ENCODE results near the gene SMIM11. TPM values are rescaled to one million over a fixed set of nuclear protein-coding genes. Genes with fewer than 3 reads are reported as not detected.
"Not testable (repeated sequence)": the region's sequence is repeated elsewhere in the genome, so short reads cannot be mapped to it uniquely, and the experiment has no call there.

Gene SMIM11
- polyA plus RNA-seq (ENCODE audit: insufficient read length in 3 of 3): 1 to 10 TPM; 1.5 to 5.7 (median 3.2) TPM
- long read RNA-seq, donor 1, partial matches to known transcripts: 5 of 7 reads
- long read RNA-seq, donor 1, other reads (novel, unspliced or antisense): 0 of 7 reads
- long read RNA-seq, donor 2, partial matches to known transcripts: 0 of 3 reads
- long read RNA-seq, donor 2, other reads (novel, unspliced or antisense): 0 of 3 reads
- long read RNA-seq, donor 3, transcript SMIM11A-201 (4 exons, 850 nt): major isoform, 9 of 20 reads
- long read RNA-seq, donor 3, partial matches to known transcripts: 10 of 20 reads
- long read RNA-seq, donor 3, other reads (novel, unspliced or antisense): 0 of 20 reads
- long read RNA-seq, donor 4, partial matches to known transcripts: 10 of 13 reads
- long read RNA-seq, donor 4, other reads (novel, unspliced or antisense): 0 of 13 reads
- long read RNA-seq, donor 5, partial matches to known transcripts: 13 of 21 reads
- long read RNA-seq, donor 5, other reads (novel, unspliced or antisense): 0 of 21 reads
- long read RNA-seq, donor 6, transcript SMIM11A-201 (4 exons, 850 nt): major isoform, 6 of 6 reads
- long read RNA-seq, donor 6, partial matches to known transcripts: 0 of 6 reads
- long read RNA-seq, donor 6, other reads (novel, unspliced or antisense): 0 of 6 reads
- long read RNA-seq, donor 7, transcript SMIM11A-201 (4 exons, 850 nt): major isoform, 9 of 9 reads
- long read RNA-seq, donor 7, partial matches to known transcripts: 0 of 9 reads
- long read RNA-seq, donor 7, other reads (novel, unspliced or antisense): 0 of 9 reads
- long read RNA-seq, donor 8, transcript SMIM11A-201 (4 exons, 850 nt): major isoform, 6 of 20 reads
- long read RNA-seq, donor 8, partial matches to known transcripts: 8 of 20 reads
- long read RNA-seq, donor 8, other reads (novel, unspliced or antisense): 0 of 20 reads
- long read RNA-seq, donor 9, transcript SMIM11A-201 (4 exons, 850 nt): major isoform, 7 of 7 reads
- long read RNA-seq, donor 9, partial matches to known transcripts: 0 of 7 reads
- long read RNA-seq, donor 9, other reads (novel, unspliced or antisense): 0 of 7 reads
- long read RNA-seq, donor 10, partial matches to known transcripts: 0 of 4 reads
- long read RNA-seq, donor 10, other reads (novel, unspliced or antisense): 0 of 4 reads
- long read RNA-seq, donor 11, partial matches to known transcripts: 6 of 8 reads
- long read RNA-seq, donor 11, other reads (novel, unspliced or antisense): 0 of 8 reads
- long read RNA-seq, donor 12, partial matches to known transcripts: 0 of 3 reads
- long read RNA-seq, donor 12, other reads (novel, unspliced or antisense): 0 of 3 reads
- long read RNA-seq, donor 13, transcript SMIM11A-201 (4 exons, 850 nt): major isoform, 6 of 19 reads
- long read RNA-seq, donor 13, partial matches to known transcripts: 11 of 19 reads
- long read RNA-seq, donor 13, other reads (novel, unspliced or antisense): 0 of 19 reads
- long read RNA-seq, donor 14, partial matches to known transcripts: 0 of 4 reads
- long read RNA-seq, donor 14, other reads (novel, unspliced or antisense): 0 of 4 reads
- long read RNA-seq, donor 15, partial matches to known transcripts: 0 of 4 reads
- long read RNA-seq, donor 15, other reads (novel, unspliced or antisense): 0 of 4 reads
- long read RNA-seq, donor 16, transcript SMIM11A-201 (4 exons, 850 nt): major isoform, 16 of 46 reads
- long read RNA-seq, donor 16, partial matches to known transcripts: 25 of 46 reads
- long read RNA-seq, donor 16, other reads (novel, unspliced or antisense): 0 of 46 reads

- not testable (repeated sequence) for DNase-seq (ENCODE audit: extremely low read depth in 1 of 11, low read depth in 9 of 11, low spot score in 4 of 11)
Observed at GRCh38 chr21:34374940-34375618, at the start of gene SMIM11. TSS of gene SMIM11 (plus strand) at chr21:34375507. CDS start at chr21:34379505, 3,998 bp downstream.

GRCh38 chr21:34330055-34330454, 45.3 kb upstream of the SMIM11 start:
- DNase-seq (ENCODE audit: extremely low read depth in 1 of 11, low read depth in 9 of 11, low spot score in 4 of 11): no peak

- no peak for DNase-seq (ENCODE audit: extremely low read depth in 1 of 11, low read depth in 9 of 11, low spot score in 4 of 11)
Observed at GRCh38 chr21:34331726-34332125, 43.6 kb upstream of the SMIM11 start.

- DNase-seq (ENCODE audit: extremely low read depth in 1 of 11, low read depth in 9 of 11, low spot score in 4 of 11): no peak
Observed at GRCh38 chr21:34332347-34332746, 43.0 kb upstream of the SMIM11 start.

GRCh38 chr21:34333121-34333739, 42.1 kb upstream of the SMIM11 start:
- DNase-seq (ENCODE audit: extremely low read depth in 1 of 11, low read depth in 9 of 11, low spot score in 4 of 11): no peak

GRCh38 chr21:34335316-34335715, 40.0 kb upstream of the SMIM11 start:
- no peak for DNase-seq (ENCODE audit: extremely low read depth in 1 of 11, low read depth in 9 of 11, low spot score in 4 of 11)

GRCh38 chr21:34336245-34336644, 39.1 kb upstream of the SMIM11 start:
- no peak for DNase-seq (ENCODE audit: extremely low read depth in 1 of 11, low read depth in 9 of 11, low spot score in 4 of 11)

- no peak for DNase-seq (ENCODE audit: extremely low read depth in 1 of 11, low read depth in 9 of 11, low spot score in 4 of 11)
Observed at GRCh38 chr21:34336756-34337391, 38.4 kb upstream of the SMIM11 start.

- DNase-seq (ENCODE audit: extremely low read depth in 1 of 11, low read depth in 9 of 11, low spot score in 4 of 11): no peak
Observed at GRCh38 chr21:34337741-34338140, 37.6 kb upstream of the SMIM11 start.

GRCh38 chr21:34338226-34338625, 37.1 kb upstream of the SMIM11 start:
- no peak for DNase-seq (ENCODE audit: extremely low read depth in 1 of 11, low read depth in 9 of 11, low spot score in 4 of 11)

GRCh38 chr21:34340061-34340460, 35.2 kb upstream of the SMIM11 start:
- DNase-seq (ENCODE audit: extremely low read depth in 1 of 11, low read depth in 9 of 11, low spot score in 4 of 11): no peak

- DNase-seq (ENCODE audit: extremely low read depth in 1 of 11, low read depth in 9 of 11, low spot score in 4 of 11): no peak
Observed at GRCh38 chr21:34342476-34342875, 32.8 kb upstream of the SMIM11 start.

- DNase-seq (ENCODE audit: extremely low read depth in 1 of 11, low read depth in 9 of 11, low spot score in 4 of 11): no peak
Observed at GRCh38 chr21:34343347-34343746, 32.0 kb upstream of the SMIM11 start.

- no peak for DNase-seq (ENCODE audit: extremely low read depth in 1 of 11, low read depth in 9 of 11, low spot score in 4 of 11)
Observed at GRCh38 chr21:34343838-34344381, 31.4 kb upstream of the SMIM11 start.

GRCh38 chr21:34344584-34344983, 30.7 kb upstream of the SMIM11 start:
- DNase-seq (ENCODE audit: extremely low read depth in 1 of 11, low read depth in 9 of 11, low spot score in 4 of 11): no peak

- peak in 5 of 11 donors; percentile 14 to 44 (median 30) for DNase-seq (ENCODE audit: extremely low read depth in 1 of 11, low read depth in 9 of 11, low spot score in 4 of 11)
Observed at GRCh38 chr21:34345091-34345871, 30.0 kb upstream of the SMIM11 start.
